Transverse colon (tissue), 4 donors: ENCODE results near the gene MRPL11. TPM values are rescaled to one million over a fixed set of nuclear protein-coding genes. Genes with fewer than 3 reads are reported as not detected.

Experiments
- DNase-seq: peaks from one replicate; pipeline ENCODE4 v3.0.0-alpha.2; 2019
- H3K27ac ChIP-seq, 4 donors: fragments of 200-600 bp; sonication (generic); 2 replicates each; pipeline ENCODE4 v1.5.1; 2016 to 2018; ENCODE audit warnings: inconsistent platforms in 4 of 4
- H3K27me3 ChIP-seq: fragments of 200-600 bp; sonication (generic); 2 replicates; pipeline ENCODE4 v1.5.1; 2017; ENCODE audit warnings: inconsistent platforms
- H3K36me3 ChIP-seq, 4 donors: fragments of 200-600 bp; sonication (generic); 2 replicates each; pipeline ENCODE4 v1.5.1; 2017 to 2019; ENCODE audit warnings: inconsistent platforms in 4 of 4
- H3K4me1 ChIP-seq, 4 donors: fragments of 200-600 bp; sonication (generic); 2 replicates each; pipeline ENCODE4 v1.5.1; 2017 to 2020; ENCODE audit warnings: inconsistent platforms in 4 of 4
- H3K4me3 ChIP-seq, 4 donors: fragments of 200-600 bp; sonication (generic); 1 replicate in 1 of 4; 2 replicates in 3 of 4; pipeline versions ENCODE4 v1.5.1 to v1.6.1; 2017 to 2019; ENCODE audit warnings: inconsistent platforms in 4 of 4
- H3K9me3 ChIP-seq, 2 donors: fragments of 200-600 bp; sonication (generic); 2 replicates each; pipeline ENCODE4 v1.5.1; 2017 to 2019; ENCODE audit warnings: inconsistent platforms in 2 of 2
- EP300 ChIP-seq: sonication (generic); formaldehyde crosslinking; IDR thresholded peaks from one replicate; pipeline ENCODE4 v1.6.1; 2017; ENCODE audit warnings: antibody characterized with exemption, low read depth
- POLR2A ChIP-seq: fragments of 450-650 bp; IDR thresholded peaks from one replicate; pipeline ENCODE4 v1.6.1; 2016; ENCODE audit warnings: antibody characterized with exemption, mild to moderate bottlenecking, moderate library complexity
- POLR2AphosphoS5 ChIP-seq, 3 donors: sonication (generic); formaldehyde crosslinking; IDR thresholded peaks; one replicate each; pipeline ENCODE4 v1.6.1; 2016; ENCODE audit warnings: antibody characterized with exemption in 3 of 3
- WGBS, 2 donors: methylation state at CpG; one replicate each; pipeline ENCODE4 v1.1.5; 2018; ENCODE audit warnings: low coverage in 1 of 2; 5-methylcytosine and 5-hydroxymethylcytosine counted together
- in situ Hi-C, 4 donors: fragments of 200-750 bp; cut with MboI; loops; one replicate each; pipeline versions ENCODE4 v1.15.0 to v1.15.1; 2017; ENCODE audit warnings: low sequenced_read_pairs in 3 of 4, low pct_ligation_motif_present in 1 of 4, low pct_unique_long_range_greater_than_20kb in 1 of 4
- intact Hi-C: fragments of 100-400 bp; cut with DNase I; formaldehyde crosslinking; loops from one replicate; pipeline ENCODE4 v1.15.1; 2023; ENCODE audit warnings: low total_unique reads
- total RNA-seq, 4 donors: library from RNA; depleted of rRNA; stranded (reverse); fragments of >200 nt; gene quantifications; one replicate each; pipeline ENCODE4 v1.1.0, GENCODE V29; 2016
- TF ChIP-seq, protein P1 (sequence below), 5 experiments: fragments of 200-600 bp in 3 of 5; fragments of 450-650 bp in 2 of 5; sonication (generic) in 3 of 5; IDR thresholded peaks; 1 replicate in 2 of 5; 2 replicates in 3 of 5; pipeline ENCODE4 v1.5.1; 2016 to 2017; ENCODE audit warnings: antibody characterized with exemption in 5 of 5, inconsistent platforms in 3 of 5, mild to moderate bottlenecking in 2 of 5, moderate library complexity in 1 of 5

MRPL11 gene
- total RNA-seq, 4 donors from 2014 or later = 39.6 to 127 (median 43.5) TPM

DNA sequence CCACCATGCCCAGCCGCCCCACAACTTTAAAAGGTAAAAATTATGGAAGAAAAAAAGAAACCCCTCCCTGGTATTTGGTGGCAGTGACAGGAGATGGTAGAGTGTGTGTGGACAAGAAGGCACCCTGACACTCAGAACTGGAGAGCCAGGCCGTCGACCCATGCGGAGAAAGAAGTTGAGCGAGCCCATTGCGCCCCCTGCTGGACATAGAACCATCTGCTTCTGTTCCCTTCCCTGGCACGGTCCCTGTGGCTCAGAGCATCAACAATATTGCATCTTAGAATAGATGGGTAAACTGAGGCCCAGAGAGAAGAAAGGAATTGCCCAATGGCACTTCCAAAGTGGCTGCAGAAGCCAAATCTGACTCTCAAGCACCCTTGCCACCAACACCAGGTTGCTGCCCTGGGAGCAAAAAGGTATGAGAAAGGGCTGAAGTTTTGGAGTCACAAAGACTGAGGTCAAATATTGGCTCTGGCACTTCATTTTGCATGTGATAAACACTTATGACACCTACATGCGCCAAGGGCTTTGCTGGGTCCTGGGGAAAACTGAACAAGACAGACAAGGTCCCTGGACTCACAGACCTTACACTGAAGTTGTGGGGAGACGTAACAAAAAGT is 8.6 kb downstream of the MRPL11 start:
- H3K27ac ChIP-seq = no peak overlapping the region
- in situ Hi-C loops = loop anchor here in 1 of 4 donors (10.0 kb wide), 1 partner anchor 255 kb away; no protein-coding TSS in a partner anchor
- no peak for TF ChIP-seq POLR2AphosphoS5 (IDR thresholded peaks at IDR 0.05)
- TF ChIP-seq, protein P1, sequence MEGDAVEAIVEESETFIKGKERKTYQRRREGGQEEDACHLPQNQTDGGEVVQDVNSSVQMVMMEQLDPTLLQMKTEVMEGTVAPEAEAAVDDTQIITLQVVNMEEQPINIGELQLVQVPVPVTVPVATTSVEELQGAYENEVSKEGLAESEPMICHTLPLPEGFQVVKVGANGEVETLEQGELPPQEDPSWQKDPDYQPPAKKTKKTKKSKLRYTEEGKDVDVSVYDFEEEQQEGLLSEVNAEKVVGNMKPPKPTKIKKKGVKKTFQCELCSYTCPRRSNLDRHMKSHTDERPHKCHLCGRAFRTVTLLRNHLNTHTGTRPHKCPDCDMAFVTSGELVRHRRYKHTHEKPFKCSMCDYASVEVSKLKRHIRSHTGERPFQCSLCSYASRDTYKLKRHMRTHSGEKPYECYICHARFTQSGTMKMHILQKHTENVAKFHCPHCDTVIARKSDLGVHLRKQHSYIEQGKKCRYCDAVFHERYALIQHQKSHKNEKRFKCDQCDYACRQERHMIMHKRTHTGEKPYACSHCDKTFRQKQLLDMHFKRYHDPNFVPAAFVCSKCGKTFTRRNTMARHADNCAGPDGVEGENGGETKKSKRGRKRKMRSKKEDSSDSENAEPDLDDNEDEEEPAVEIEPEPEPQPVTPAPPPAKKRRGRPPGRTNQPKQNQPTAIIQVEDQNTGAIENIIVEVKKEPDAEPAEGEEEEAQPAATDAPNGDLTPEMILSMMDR (IDR thresholded peaks at IDR 0.05) = peak; percentile 78 to 89 (median 79)
- no peak for TF ChIP-seq EP300
- no peak for TF ChIP-seq POLR2A
- no peaks in the 10 kb centered on the region for H3K27me3 ChIP-seq
- H3K9me3 ChIP-seq = no peaks in the 10 kb centered on the region
- intact Hi-C loops = loop anchor here (1.0 to 5.0 kb wide), 2 partner anchors 22 to 218 kb away; no protein-coding TSS in a partner anchor
- no peak overlapping the region for H3K4me3 ChIP-seq
- WGBS, 2 donors = 29 to 35% methylated on average over 4 to 9 of the region's 9 CpGs
- peak; percentile 78 for DNase-seq
- peaks cover 0 to 3% (median 0%) of the 10 kb centered on the region in 4 donors for H3K36me3 ChIP-seq
- no peaks in the 10 kb centered on the region for H3K4me1 ChIP-seq

DNA sequence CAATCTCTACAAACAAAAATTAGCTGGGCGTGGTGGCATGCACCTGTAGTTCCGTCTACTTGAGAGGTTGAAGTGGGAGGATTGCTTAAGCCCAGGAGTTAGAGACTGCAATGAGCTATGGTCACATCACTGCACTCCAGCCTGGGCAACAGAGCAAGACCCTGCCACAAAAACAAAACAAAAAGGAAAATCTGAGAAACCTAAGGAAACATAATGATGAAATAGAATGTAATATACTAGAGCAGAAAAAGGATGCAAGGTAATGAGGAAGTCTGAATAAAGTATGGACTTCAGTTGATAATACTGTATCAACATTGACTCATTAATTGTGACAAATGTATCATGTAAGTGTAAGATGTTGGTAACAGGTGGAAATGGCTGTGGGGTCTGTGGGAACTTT is 9.7 kb downstream of the MRPL11 start:
- Histone ChIP-seq H3K9me3 (no peaks in the 10 kb centered on the region), H3K4me1 (no peaks in the 10 kb centered on the region), H3K36me3 (no peaks in the 10 kb centered on the region), H3K27me3 (no peaks in the 10 kb centered on the region), H3K4me3 (no peak overlapping the region), H3K27ac (no peak overlapping the region)
- 83% methylated on average over 2 of the region's 2 CpGs; no CpG with 5 or more reads in 1 of the 2 donors for WGBS, 2 donors
- DNase-seq = no peak
- intact Hi-C loops = loop anchor here (1.0 kb wide), 1 partner anchor 21 kb away; no protein-coding TSS in a partner anchor
- no peak for TF ChIP-seq EP300
- no peak for TF ChIP-seq POLR2A
- no peak for TF ChIP-seq POLR2AphosphoS5 (IDR thresholded peaks at IDR 0.05)
- TF ChIP-seq, protein P1 (IDR thresholded peaks at IDR 0.05) = no peak
- in situ Hi-C loops = loop anchor here in 1 of 4 donors (10.0 kb wide), 1 partner anchor 256 kb away; no protein-coding TSS in a partner anchor

DNA sequence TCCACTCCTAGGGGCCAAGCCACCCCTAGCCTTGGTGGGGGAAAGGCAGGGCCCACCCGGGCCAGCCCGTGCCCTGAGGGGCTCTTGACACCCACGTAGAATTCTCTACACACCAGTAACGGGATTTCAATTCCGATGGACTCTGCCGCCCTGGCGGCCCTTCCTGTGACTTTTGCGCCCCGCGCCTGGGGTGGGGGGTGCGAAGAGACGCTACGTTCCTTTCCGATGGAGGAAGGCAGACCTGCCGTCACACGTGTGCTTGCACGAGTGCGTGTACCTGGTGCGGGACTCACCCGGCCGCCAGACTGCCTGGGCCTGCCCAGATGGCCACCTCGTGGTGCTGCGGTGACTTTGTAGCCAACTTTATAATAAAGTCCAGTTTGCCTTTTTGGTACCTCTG is 12.3 kb downstream of the MRPL11 start:
- no peak overlapping the region for H3K27ac ChIP-seq
- 87% methylated on average over 23 of the region's 23 CpGs; no CpG with 5 or more reads in 1 of the 2 donors for WGBS, 2 donors
- H3K27me3 ChIP-seq = no peaks in the 10 kb centered on the region
- no peaks in the 10 kb centered on the region for H3K9me3 ChIP-seq
- intact Hi-C loops = no loop called here
- H3K4me3 ChIP-seq = no peak overlapping the region
- DNase-seq = no peak
- H3K36me3 ChIP-seq = no peaks in the 10 kb centered on the region
- in situ Hi-C loops = loop anchor here in 1 of 4 donors (10.0 kb wide), 1 partner anchor 258 kb away; no protein-coding TSS in a partner anchor
- H3K4me1 ChIP-seq = peaks cover 0 to under 1% (median 0%) of the 10 kb centered on the region in 4 donors
- TF ChIP-seq, protein P1 (IDR thresholded peaks at IDR 0.05) = no peak
- TF ChIP-seq POLR2AphosphoS5 (IDR thresholded peaks at IDR 0.05) (no peak), EP300 (no peak), POLR2A (no peak)

DNA sequence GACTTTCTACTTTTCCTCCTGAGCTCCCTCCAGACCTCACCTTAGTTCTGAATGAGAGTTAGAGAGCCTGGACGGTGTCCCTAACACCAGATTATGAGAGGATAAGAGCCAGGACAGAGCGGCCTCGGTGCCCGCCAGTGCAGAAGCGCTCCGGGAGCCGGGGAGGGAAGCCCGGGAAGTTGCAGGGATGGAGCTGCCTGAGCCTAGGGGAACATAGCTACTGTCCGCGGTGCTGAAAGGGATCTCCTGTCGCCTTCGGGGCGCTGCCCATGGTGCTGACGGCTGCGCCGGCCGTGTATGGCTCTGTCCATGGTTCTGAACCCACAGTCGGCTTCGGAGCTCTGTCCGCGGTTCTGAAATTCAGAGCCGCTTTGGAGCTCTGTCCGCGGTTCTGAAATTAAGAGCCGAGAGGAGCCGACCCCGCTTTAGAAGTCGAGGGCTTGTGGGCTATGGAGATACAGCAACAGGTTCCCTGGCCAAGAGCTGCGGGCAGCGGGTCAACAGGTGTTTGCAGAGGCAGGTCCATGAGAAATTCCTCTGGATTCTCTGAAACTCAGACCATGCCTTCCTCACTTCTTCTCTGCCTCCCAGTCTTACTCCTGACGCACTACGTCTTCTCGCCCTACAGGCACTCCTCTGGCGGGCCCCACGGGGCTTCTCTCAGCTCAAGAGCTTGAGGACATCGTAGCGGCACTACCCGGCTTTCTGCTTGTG is 17.0 kb downstream of the MRPL11 start:
- H3K27ac ChIP-seq = peak overlapping the region in 2 of 4 donors; percentile 16 to 40
- in situ Hi-C loops = loop anchor here in 2 of 4 donors (10.0 to 25.0 kb wide), 2 partner anchors 263 to 416 kb away; partner anchors contain the start of gene RCE1 (in 1 of the 2)

More for the DNA sequence above, 17.0 kb downstream of the MRPL11 start:
- intact Hi-C loops = no loop called here
- DNase-seq = peak; percentile 92
- TF ChIP-seq EP300 = no peak
- TF ChIP-seq, protein P1 (IDR thresholded peaks at IDR 0.05) = no peak
- TF ChIP-seq POLR2A = no peak
- peak; percentile 75 to 85 (median 75) for TF ChIP-seq POLR2AphosphoS5 (IDR thresholded peaks at IDR 0.05)
- H3K4me3 ChIP-seq = no peak overlapping the region
- H3K36me3 ChIP-seq = no peaks in the 10 kb centered on the region
- no peaks in the 10 kb centered on the region for H3K9me3 ChIP-seq
- peaks cover 17% of the 10 kb centered on the region for H3K27me3 ChIP-seq
- 22% methylated on average over 34 of the region's 38 CpGs; no CpG with 5 or more reads in 1 of the 2 donors for WGBS, 2 donors
- peaks cover 0 to 35% (median 3%) of the 10 kb centered on the region in 4 donors for H3K4me1 ChIP-seq
